NCI-H446 treated with DMSO at 0.1 percent for 48 hours (cell line): ENCODE data around the gene E2F7.

Experiments
- DNase-seq: peaks from one replicate; lab custom pipeline; 2025; lab: John Stamatoyannopoulos, UW

E2F7 gene

GRCh38 chr12:77062846-77063461 lies 2.4 kb downstream of the E2F7 start:
- DNase-seq = no peak

DNA sequence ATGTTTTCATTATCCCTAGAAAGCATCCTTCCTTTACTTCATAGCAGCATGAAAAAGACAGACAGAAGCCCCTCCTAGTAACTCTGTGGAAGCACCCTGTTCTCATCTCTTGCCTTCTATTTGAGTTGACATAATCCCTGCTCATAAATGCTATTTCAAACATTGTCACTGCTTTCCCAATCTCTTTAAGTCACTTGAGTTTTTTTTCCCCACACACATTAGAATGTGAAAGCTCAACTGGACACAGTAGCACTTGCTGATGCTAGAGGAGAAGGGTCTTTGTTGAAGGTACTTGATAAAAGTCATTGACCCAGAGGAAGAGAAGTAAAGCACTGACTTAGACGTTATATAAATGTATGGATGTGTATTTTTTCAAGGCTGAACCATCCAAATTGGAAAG lies 3.0 kb downstream of the E2F7 start:
- DNase-seq = no peak

- no peak for DNase-seq
These were observed 4.5 kb downstream of the E2F7 start for GRCh38 chr12:77060883-77061240.

DNA sequence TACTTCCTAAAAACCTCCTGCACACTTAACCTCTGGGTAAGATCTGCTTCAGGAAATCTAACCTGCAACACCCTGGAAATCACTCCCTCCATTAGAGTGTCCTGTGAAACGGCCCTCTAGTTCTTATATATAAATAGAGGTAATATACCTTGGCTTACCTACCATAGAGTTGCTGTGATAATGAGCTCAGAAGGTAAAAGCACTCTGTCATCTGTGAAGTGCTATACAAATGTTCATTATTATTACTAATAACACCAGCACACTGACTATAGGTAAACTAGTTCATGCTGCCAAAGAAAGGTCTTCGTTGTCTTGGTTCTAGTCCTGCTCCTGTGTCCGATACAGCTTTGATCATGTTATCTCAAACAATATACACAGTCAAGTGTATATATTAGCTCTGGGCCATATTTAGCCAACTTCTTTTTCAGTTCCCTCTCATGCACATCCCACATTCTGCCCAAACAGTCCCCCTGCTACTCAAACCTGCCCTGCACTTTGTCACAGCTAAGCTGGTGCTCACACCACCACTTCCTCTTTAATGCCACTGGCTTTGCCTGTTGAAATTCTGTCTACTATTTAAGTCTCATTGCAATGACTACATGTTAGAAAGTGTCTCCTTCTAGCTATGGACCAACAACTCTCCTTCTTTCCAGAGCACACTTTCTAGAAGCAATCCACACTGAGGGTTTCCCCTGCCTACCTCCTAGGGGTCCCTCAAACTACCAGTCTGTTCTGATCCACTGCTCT lies 5.1 kb downstream of the E2F7 start:
- no peak for DNase-seq

DNA sequence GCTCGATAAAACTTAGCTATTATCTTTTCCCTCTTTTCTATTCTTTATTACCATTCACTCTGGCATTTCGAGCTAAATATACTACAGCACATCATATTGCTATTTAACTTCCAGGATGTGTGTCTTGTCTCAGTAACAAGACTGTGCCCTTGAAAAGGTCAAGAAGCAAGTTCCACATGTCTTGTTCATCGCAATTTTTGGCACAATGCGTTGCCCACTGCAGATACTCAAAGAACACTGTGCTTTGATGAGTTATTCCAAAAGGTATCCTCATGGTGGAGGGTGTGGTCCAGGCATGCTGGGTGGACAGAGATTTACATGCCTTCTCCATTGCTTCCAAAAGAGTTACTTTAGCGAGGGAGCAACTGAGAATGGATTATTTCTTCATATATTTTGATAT lies 6.6 kb downstream of the E2F7 start:
- DNase-seq = no peak

GRCh38 chr12:77054851-77055250 lies 10.5 kb downstream of the E2F7 start:
- no peak for DNase-seq

GRCh38 chr12:77053259-77053658 lies 12.1 kb downstream of the E2F7 start:
- no peak for DNase-seq

DNA sequence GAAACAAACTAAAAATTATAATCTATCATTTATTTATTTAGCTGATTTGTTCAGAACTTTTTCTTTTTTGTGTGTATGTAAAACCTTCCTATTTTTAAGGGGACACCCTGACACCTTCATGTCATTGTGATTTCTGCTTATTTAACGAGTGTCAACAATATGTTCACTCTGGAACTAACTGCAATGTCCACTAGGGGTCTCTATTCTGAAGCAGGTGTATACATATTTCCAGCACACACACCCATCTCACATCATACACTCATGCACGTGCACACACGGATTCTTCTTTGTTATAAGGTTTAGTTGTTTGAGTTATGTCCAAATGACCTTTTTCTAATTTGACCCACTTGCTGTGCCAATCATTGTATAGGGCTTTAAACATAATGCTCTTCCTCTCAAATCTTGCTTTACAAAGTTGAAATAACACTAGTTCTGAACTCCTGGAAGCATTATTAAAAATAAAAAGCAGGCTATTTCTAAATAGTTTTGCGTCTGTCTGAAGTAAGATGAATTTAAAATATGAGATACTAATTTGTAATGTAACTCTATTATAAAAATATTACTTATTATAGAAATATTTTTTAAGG lies 15.5 kb downstream of the E2F7 start:
- peak; percentile 72 for DNase-seq

GRCh38 chr12:77047341-77048109 lies 17.8 kb downstream of the E2F7 start:
- no peak for DNase-seq

DNA sequence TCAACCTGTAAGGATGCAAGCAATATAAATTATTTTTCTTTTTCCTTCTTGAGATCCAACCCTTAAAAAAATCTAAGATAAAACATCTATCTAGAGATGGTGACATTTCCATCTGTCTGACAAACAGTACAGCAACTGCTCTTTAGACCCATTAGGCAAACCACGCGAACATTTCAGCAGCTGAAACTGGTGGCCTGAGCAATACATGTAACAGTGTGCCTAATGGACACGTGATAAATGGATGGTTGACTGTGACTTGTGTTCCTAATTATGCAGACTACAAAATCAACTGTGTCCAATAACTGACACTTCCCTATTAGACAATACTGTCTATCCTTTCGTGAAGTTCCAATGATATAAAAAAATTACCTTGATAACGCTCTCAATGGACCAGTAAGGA lies 18.9 kb downstream of the E2F7 start:
- DNase-seq = no peak

GRCh38 chr12:77045183-77045582 lies 20.2 kb downstream of the E2F7 start:
- no peak for DNase-seq

- no peak for DNase-seq
These were observed 20.6 kb downstream of the E2F7 start for GRCh38 chr12:77044721-77045120.

GRCh38 chr12:77042833-77043232 lies 22.5 kb downstream of the E2F7 start:
- DNase-seq = no peak

DNA sequence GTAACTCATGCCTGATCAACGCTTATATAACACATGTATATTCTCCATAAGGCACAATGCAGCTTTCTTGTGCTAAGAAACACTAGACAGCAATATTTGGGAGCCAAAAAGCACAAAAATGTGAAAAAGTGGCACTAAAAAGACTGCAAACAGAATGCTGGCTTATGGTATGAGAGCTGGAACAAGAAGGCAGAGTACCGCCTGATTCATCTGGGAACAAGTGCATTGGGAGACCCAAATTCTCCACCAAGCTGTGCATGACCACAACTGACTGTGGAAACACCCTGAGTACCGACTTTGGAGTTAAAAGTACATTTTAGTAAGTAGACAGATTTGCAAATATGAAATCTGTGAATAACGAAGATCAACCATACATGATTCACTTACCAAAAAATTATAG lies 25.1 kb downstream of the E2F7 start:
- no peak for DNase-seq

DNA sequence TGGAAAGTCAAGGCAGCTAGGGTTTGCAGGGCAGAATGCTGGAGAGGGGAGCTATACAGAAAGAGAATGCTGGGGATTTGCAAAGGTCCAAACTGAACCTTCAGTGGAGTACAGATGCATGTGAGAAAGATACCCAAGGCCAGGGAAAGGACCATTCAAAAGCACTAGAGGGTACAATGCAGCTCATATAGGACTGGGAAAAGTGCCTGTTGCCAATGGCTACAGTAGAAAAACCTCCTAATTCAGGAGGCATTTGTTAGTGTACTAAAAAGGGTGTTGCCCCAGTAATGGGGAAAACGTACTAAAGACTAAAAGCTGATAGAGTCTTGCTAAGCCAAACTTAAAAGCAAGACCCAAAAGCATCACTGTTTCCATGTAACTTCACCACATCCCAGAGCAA lies 30.1 kb downstream of the E2F7 start:
- DNase-seq = no peak

DNA sequence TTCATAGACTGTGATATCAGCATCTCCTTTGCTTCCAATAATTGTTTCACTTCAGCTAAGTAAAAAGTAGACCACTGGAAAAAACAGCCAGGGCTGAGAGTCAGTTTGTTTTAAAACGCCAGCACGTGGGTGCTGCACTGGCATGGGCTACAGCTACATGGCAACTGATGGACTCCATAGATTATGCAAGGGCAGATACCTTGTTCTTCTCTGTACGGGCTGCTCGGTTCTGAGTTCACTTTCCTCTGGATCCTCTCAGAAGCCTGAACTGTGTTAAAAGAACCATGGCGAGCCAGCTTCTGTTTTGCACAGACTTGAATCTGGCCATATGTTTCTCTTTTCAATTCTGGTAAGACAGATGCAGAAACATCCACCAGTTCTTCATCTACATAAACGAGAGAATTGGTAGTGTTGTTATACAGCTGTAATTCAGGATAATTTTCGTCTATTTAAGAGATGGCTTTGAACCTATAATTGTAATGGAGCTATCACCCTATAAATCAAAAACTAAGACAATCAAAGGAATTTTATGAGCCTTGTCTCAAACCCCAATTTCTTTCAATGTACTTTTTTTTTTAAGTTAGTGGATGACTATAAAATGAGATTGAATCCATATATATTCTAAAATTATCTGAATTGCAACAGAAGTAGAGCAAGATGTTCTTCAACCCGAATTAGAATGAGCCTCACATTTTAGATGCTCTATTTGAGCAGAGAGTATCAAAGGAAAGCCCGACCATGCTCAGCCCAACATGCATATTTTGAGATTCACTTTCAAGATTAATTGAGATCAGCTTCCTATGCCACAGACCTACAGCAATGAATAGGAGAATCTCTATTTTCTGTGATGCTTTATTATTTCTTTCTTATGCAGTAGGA lies 31.5 kb downstream of the E2F7 start:
- no peak for DNase-seq

DNA sequence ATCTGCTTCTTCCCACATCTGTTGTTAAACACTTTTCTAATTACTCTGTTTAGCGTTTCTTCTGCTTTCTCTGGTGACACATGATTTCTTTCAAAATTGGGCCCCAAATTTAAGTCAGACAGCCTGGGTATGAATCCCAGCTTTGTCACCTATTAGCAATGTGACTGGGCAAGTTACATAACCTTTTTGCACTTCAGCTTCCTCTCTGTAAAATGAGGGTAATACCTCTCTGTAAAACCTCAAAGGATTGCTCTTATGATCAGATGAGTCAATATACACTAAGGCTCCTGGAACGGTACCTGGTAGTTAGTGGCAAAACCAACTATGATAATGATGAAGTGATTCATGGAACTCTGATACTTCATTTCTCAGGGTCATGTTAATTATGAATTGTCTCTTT lies 33.0 kb downstream of the E2F7 start:
- no peak for DNase-seq

DNA sequence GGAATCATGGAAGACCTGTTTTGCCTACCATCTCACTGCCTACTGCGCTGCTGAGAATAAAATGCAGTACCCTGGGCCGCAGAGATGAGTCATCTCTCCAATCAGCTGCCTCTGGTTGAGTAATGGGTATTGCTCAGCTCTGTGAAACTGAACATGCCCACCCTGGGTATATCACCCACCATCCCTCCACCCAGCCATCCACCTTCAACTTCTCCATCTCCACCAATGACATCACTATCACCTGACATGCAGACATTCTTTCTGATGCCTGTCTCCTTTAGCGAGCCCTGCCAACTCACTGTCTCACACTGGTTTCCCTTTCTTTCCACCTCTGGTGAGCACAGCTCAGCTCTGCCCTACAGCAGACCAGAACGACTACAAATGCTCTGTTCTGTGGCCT lies 33.6 kb downstream of the E2F7 start:
- no peak for DNase-seq

GRCh38 chr12:77025782-77026314 lies 39.5 kb downstream of the E2F7 start:
- DNase-seq = no peak

DNA sequence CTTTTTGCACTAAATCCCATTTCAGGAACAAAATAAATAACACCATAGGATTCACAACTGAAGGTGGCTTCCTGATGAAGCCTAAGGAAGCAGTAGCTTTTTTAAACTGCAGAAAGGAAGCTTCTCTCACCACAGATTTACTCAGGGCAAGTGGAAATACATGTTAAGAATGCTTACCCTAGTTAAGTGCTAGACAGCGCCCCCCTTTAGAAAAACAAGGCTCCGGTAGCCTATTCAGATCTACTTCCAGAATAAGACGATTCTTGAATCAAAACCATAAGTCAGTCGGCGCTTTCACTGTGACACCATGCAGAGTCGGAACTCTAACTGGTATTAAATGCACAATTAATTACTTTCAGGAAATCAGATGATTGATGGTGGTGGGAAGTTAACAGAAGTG lies 41.9 kb downstream of the E2F7 start:
- DNase-seq = no peak

DNA sequence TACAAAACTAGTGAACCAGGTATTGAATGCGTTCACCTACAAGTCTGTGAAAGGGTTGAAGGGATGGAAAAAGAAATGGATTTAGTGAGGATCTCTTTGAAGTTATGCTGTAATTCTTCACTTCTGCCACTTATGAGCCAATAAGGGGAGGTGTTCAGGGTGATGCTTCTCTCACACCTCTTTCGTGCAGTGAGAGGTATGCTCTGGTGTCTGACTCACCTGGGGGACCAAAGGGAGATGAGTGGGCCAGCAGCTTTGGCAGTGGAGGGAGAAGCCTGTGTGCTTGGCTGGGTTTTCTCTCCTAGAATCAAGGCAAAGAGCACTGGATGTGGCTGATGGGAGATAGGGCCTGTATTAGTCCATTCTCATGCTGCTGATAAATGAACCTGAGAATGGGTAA lies 45.4 kb downstream of the E2F7 start:
- no peak for DNase-seq

DNA sequence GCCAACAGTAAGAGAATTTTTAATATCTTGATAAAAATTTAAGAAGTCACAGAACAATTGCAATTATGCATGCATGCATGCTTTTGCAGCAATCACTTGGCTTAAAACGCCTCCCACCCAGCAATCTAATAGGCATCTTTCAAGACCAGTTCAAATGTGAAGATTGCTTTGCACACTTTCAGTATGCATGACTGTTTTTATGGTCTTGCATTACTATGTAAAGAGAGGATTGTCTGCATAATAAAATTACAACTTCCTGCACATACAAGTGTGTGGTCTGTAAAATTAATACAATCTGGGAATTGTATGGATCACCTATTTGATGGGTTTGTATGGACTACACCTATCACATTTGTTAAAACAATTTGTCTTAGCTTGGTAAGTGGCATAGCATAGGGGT lies 48.8 kb downstream of the E2F7 start:
- no peak for DNase-seq
